ENCODE measurements around the gene FOXA1.
A peak's percentile ranks its signal among the peaks of the same experiment; 100 is the strongest.

FOXA1 gene

GRCh38 chr14:37594971-37595808 lies at the start of gene FOXA1, which contains the start of gene TTC6:
Gene FOXA1, minus strand, starts transcription at chr14:37595249. Its CDS starts 277 bp downstream, at chr14:37594972.
Gene TTC6, plus strand, starts transcription at chr14:37595629. Its CDS starts 26,436 bp downstream, at chr14:37622065.
- peak within 1 kb of the TSS; percentile 27 for H3K4me3 ChIP-seq (ENCODE audit: low read depth, low read length)

- no peak overlapping the region for H3K4me3 ChIP-seq (ENCODE audit: low read depth, low read length)
Observed at GRCh38 chr14:37643701-37644100, 48.7 kb upstream of the FOXA1 start.

GRCh38 chr14:37642125-37642524 lies 47.1 kb upstream of the FOXA1 start:
- H3K4me3 ChIP-seq (ENCODE audit: low read depth, low read length): no peak overlapping the region

GRCh38 chr14:37641117-37641516 lies 46.1 kb upstream of the FOXA1 start:
- H3K4me3 ChIP-seq (ENCODE audit: low read depth, low read length): no peak overlapping the region

GRCh38 chr14:37638599-37638998 lies 43.5 kb upstream of the FOXA1 start:
- H3K4me3 ChIP-seq (ENCODE audit: low read depth, low read length): no peak overlapping the region

GRCh38 chr14:37637341-37637740 lies 42.3 kb upstream of the FOXA1 start:
- no peak overlapping the region for H3K4me3 ChIP-seq (ENCODE audit: low read depth, low read length)

GRCh38 chr14:37625597-37626595 lies 30.8 kb upstream of the FOXA1 start:
- H3K4me3 ChIP-seq (ENCODE audit: low read depth, low read length): no peak overlapping the region

GRCh38 chr14:37623971-37624370 lies 28.9 kb upstream of the FOXA1 start:
- no peak overlapping the region for H3K4me3 ChIP-seq (ENCODE audit: low read depth, low read length)

GRCh38 chr14:37623426-37623951 lies 28.4 kb upstream of the FOXA1 start:
- no peak overlapping the region for H3K4me3 ChIP-seq (ENCODE audit: low read depth, low read length)

- peak overlapping the region; percentile 24 for H3K4me3 ChIP-seq (ENCODE audit: low read depth, low read length)
Observed at GRCh38 chr14:37622231-37622923, 27.3 kb upstream of the FOXA1 start.

GRCh38 chr14:37620856-37621255 lies 25.8 kb upstream of the FOXA1 start:
- H3K4me3 ChIP-seq (ENCODE audit: low read depth, low read length): no peak overlapping the region

GRCh38 chr14:37618498-37619028 lies 23.5 kb upstream of the FOXA1 start:
- no peak overlapping the region for H3K4me3 ChIP-seq (ENCODE audit: low read depth, low read length)

- no peak overlapping the region for H3K4me3 ChIP-seq (ENCODE audit: low read depth, low read length)
Observed at GRCh38 chr14:37617864-37618365, 22.9 kb upstream of the FOXA1 start.

GRCh38 chr14:37616853-37617252 lies 21.8 kb upstream of the FOXA1 start:
- H3K4me3 ChIP-seq (ENCODE audit: low read depth, low read length): no peak overlapping the region

GRCh38 chr14:37615582-37616289 lies 20.7 kb upstream of the FOXA1 start:
- H3K4me3 ChIP-seq (ENCODE audit: low read depth, low read length): no peak overlapping the region

GRCh38 chr14:37610945-37611523 lies 16.0 kb upstream of the FOXA1 start:
- H3K4me3 ChIP-seq (ENCODE audit: low read depth, low read length): peak overlapping the region; percentile 5

- H3K4me3 ChIP-seq (ENCODE audit: low read depth, low read length): no peak overlapping the region
Observed at GRCh38 chr14:37608649-37609048, 13.6 kb upstream of the FOXA1 start.

- no peak overlapping the region for H3K4me3 ChIP-seq (ENCODE audit: low read depth, low read length)
Observed at GRCh38 chr14:37606678-37607077, 11.6 kb upstream of the FOXA1 start.

- no peak overlapping the region for H3K4me3 ChIP-seq (ENCODE audit: low read depth, low read length)
Observed at GRCh38 chr14:37603688-37604251, 8.7 kb upstream of the FOXA1 start.

Measured in iPS-11a (cell line).